Left ventricle myocardium inferior (tissue), 1 donor: ENCODE data around the gene GSTA5. TPM values are rescaled to one million over a fixed set of nuclear protein-coding genes. Genes with fewer than 3 reads are reported as not detected.
"Not testable (repeated sequence)": the region's sequence is repeated elsewhere in the genome, so short reads cannot be mapped to it uniquely, and the experiment has no call there.

ENCODE experiments used
- DNase-seq: peaks from one replicate; pipeline ENCODE4 v3.0.0-alpha.2; 2020
- H3K27ac ChIP-seq: fragments of 200-600 bp; replicated peaks from 2 replicates; pipeline ENCODE4 v1.8.0; 2021
- H3K27me3 ChIP-seq: fragments of 200-600 bp; 2 replicates; pipeline ENCODE4 v1.8.0; 2021; ENCODE audit warnings: low read depth
- H3K36me3 ChIP-seq: fragments of 200-600 bp; 2 replicates; pipeline ENCODE4 v1.8.0; 2021
- H3K4me1 ChIP-seq: fragments of 200-600 bp; 2 replicates; pipeline ENCODE4 v1.8.0; 2021
- H3K4me3 ChIP-seq: fragments of 200-600 bp; 2 replicates; pipeline ENCODE4 v1.8.0; 2021; ENCODE audit warnings: mild to moderate bottlenecking, moderate library complexity
- H3K9me3 ChIP-seq: fragments of 200-600 bp; replicated peaks from 2 replicates; pipeline ENCODE4 v1.8.0; 2021
- intact Hi-C: fragments of 100-400 bp; cut with micrococcal nuclease; formaldehyde crosslinking; loops from one replicate; pipeline ENCODE4 v1.11.0; 2022
- total RNA-seq: library from RNA; stranded (reverse); fragmentation: NEBNext Ultra II Directional; extraction: Animal tissue kit (Norgen Biotek cat#: 25700); gene quantifications from one replicate; pipeline ENCODE4 v1.2.1, GENCODE V29; 2021
- TF ChIP-seq, protein P1 (sequence below): fragments of 200-600 bp; IDR thresholded peaks from 2 replicates; pipeline ENCODE4 v1.8.0; 2021; ENCODE audit warnings: antibody characterized with exemption, mild to moderate bottlenecking, borderline replicate concordance
- donor health status: DM: no; HTN: yes; CAD: no; lungs with severe emphysema.

Gene GSTA5
- total RNA-seq, 1 donor from 2014 or later, result not detected

DNA sequence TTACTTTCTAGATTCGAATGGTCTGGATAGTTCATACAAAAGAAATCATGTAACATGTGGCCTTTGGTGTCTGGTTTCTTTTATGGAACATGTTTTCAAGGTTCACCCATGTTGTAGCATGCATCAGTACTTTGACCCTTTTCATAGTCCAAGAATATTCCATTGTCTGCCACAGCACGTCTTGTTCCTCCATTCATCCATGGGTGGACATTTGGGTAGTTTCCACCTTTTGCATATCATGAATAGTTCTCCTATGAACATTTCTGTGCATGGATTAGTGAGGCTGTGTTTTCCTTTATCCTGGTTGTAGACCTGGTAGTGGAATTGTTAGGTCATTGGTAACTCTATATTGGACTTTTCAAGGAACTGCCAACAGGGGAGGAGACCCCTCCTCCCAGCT is 37.2 kb upstream of the GSTA5 start:
- Histone ChIP-seq H3K27me3 (no peaks in the 10 kb centered on the region), H3K4me3 (no peak overlapping the region), H3K4me1 (no peaks in the 10 kb centered on the region), H3K9me3 (no peaks in the 10 kb centered on the region), H3K36me3 (no peaks in the 10 kb centered on the region), H3K27ac (no peak overlapping the region)
- TF ChIP-seq, protein P1, sequence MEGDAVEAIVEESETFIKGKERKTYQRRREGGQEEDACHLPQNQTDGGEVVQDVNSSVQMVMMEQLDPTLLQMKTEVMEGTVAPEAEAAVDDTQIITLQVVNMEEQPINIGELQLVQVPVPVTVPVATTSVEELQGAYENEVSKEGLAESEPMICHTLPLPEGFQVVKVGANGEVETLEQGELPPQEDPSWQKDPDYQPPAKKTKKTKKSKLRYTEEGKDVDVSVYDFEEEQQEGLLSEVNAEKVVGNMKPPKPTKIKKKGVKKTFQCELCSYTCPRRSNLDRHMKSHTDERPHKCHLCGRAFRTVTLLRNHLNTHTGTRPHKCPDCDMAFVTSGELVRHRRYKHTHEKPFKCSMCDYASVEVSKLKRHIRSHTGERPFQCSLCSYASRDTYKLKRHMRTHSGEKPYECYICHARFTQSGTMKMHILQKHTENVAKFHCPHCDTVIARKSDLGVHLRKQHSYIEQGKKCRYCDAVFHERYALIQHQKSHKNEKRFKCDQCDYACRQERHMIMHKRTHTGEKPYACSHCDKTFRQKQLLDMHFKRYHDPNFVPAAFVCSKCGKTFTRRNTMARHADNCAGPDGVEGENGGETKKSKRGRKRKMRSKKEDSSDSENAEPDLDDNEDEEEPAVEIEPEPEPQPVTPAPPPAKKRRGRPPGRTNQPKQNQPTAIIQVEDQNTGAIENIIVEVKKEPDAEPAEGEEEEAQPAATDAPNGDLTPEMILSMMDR, result no peak
- no peak for DNase-seq
- intact Hi-C loops, result no loop called here

DNA sequence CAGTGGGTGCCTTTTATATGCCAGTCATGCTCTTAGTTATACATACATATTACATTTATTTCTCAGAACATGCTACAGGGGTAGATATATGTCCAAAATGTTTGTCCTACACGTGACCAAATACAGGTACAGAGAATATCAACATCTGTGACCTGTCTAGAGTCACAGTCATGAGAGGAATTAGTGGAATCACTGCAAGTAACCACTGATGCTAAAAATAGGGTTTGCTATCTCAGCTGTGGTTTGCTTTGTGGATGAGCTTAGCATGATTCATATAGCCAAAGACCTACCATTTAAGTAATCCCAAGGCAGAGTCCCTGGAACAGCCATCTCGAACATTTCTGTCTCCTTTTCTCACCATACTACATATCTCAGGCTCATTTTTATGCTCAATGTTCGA is 36.6 kb upstream of the GSTA5 start:
- H3K4me3 ChIP-seq, result no peak overlapping the region
- H3K9me3 ChIP-seq, result no peaks in the 10 kb centered on the region
- no peaks in the 10 kb centered on the region for H3K27me3 ChIP-seq
- H3K4me1 ChIP-seq, result no peaks in the 10 kb centered on the region
- TF ChIP-seq, protein P1, result no peak
- no peaks in the 10 kb centered on the region for H3K36me3 ChIP-seq
- no peak for DNase-seq
- intact Hi-C loops, result no loop called here
- H3K27ac ChIP-seq, result no peak overlapping the region

DNA sequence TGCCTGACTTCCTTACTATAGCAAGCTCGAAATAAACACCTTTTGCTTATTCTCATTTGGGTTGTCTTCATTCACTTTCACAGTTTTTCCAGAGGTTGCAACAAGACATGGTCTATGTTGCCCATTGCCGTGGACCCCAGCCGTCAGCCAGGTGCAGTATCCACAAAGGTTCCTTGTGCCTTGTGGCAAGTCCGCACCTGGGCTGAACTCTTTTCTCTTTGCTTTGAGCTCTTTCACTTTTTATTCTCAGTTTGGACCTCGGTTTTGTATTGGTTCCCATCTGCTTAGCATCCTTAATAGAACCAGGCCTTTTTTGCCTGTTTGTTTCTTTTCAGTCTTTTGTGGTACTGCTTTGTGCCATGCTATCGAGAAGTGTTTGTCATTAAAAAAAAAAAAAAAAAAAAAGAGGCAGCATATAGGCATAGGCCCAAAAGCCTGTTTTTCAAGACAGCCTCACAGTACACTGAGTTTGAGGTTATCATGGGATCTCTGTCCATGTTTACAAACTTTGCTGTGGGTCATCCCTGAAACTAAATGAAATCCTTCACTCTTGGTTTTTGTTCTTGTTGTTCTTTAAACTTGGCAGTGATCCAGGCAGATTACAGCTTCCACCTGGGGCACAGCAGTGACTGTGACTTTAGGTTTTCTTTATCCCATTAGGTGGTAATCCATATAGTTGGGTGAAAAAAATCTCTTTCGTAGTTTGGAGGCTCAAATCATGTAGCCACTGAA is 35.6 kb upstream of the GSTA5 start:
- Histone ChIP-seq H3K27ac (no peak overlapping the region), H3K27me3 (no peaks in the 10 kb centered on the region), H3K4me1 (no peaks in the 10 kb centered on the region), H3K36me3 (no peaks in the 10 kb centered on the region), H3K9me3 (no peaks in the 10 kb centered on the region), H3K4me3 (no peak overlapping the region)
- DNase-seq, result no peak
- TF ChIP-seq, protein P1, result no peak
- intact Hi-C loops, result no loop called here

DNA sequence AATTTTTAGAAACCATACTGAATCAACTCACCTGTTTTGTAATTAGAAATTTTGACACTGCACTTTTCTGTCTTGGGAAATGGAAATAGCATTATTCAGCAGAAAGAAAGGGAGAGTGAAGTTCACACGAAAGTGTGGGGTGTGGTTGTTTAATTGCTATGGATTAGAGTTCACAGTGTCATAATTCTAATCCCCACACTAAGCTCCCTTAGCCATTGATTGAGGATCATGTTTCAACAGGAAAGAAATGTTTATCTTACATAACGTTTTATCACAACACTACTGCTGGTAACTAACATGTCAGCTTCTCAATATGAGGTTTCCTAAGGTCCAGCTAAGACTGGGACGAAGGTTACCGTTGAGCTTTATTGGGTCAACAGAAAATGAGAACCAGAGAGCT is 31.4 kb upstream of the GSTA5 start:
- no peaks in the 10 kb centered on the region for H3K4me1 ChIP-seq
- TF ChIP-seq, protein P1, result no peak
- H3K9me3 ChIP-seq, result no peaks in the 10 kb centered on the region
- no peaks in the 10 kb centered on the region for H3K27me3 ChIP-seq
- H3K27ac ChIP-seq, result no peak overlapping the region
- no peaks in the 10 kb centered on the region for H3K36me3 ChIP-seq
- intact Hi-C loops, result no loop called here
- DNase-seq, result no peak
- H3K4me3 ChIP-seq, result no peak overlapping the region

DNA sequence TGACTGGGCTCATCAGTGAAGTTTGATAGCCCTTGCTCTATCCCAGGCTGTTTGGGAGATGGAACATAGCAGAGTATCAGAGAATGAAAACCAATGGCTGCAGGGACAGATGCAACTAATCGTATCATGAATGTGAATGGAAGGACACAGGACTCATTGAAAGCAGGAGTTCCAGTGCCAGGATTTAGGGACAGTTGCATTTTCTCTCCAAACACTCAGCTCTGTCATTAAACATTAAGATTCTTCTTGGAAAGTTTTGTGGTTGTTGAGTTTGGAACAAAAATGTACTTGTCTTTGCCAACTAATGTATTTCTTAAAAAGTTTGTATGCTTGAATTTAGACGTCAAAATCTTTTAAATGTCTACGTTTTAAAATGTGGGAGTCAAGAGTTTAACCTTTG is 31.0 kb upstream of the GSTA5 start:
- H3K4me3 ChIP-seq, result no peak overlapping the region
- intact Hi-C loops, result no loop called here
- no peaks in the 10 kb centered on the region for H3K4me1 ChIP-seq
- no peak overlapping the region for H3K27ac ChIP-seq
- no peak for DNase-seq
- no peaks in the 10 kb centered on the region for H3K36me3 ChIP-seq
- H3K27me3 ChIP-seq, result no peaks in the 10 kb centered on the region
- TF ChIP-seq, protein P1, result no peak
- H3K9me3 ChIP-seq, result no peaks in the 10 kb centered on the region

DNA sequence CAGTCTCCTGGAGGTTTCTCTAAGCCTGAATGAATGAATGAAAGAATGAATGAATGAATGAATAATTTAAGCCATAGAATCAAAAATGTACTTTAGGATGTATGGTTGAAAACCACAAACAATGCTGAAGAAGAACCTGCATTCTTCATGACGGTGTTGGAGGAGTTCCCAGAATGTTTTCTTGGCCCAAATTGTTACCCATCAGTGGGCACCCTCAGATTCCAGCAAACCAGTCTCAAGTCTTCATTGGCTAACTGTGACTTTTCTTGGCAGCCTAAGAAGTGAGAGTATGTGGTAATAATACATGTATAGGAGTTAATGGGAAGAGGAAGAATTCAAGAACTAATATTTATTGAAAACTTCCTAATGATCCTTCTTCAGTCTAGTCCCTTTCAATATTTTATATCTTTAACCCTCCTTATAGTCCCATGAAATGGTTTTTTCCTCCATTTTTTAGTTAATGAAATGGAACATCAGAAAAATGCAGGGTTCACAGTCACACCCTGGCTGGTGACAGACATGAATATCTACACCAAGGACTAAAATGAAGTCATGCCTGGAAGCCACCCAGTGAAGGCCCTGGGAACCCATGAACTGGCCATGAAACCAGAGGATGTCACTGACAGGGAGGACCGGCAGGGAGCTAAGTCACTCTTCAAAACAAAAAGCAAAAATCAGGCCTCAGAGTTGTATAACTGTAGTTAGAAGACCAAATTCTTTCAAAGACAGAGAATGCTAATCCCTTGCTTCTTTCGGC is 29.9 kb upstream of the GSTA5 start:
- H3K36me3 ChIP-seq, H3K4me1 ChIP-seq, H3K27me3 ChIP-seq, H3K9me3 ChIP-seq, H3K27ac ChIP-seq, intact Hi-C loops, DNase-seq, H3K4me3 ChIP-seq: not testable (repeated sequence)

DNA sequence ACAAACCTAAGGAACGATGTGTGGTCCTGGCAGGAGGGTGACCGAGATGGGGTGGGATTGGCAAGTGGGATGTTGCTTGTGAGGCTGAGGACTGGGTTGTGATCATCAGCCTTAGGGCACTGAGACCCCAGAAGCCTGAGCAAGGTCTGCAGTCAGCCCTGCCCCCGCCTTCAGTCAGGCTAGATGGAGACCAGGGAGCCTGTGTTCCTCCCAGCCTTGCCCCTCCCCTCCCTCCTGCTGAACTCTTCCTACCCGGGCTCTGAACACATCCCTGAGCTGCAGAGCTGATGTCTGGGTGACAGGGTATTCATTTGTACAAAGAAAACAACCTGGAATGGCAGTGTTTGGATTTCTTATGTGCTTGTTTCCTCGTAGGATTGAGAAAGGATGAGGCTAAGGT is 28.3 kb upstream of the GSTA5 start:
- intact Hi-C loops, H3K27me3 ChIP-seq, H3K4me1 ChIP-seq, H3K4me3 ChIP-seq, H3K27ac ChIP-seq, DNase-seq, H3K36me3 ChIP-seq, H3K9me3 ChIP-seq: not testable (repeated sequence)
